Vein endothelial cell (primary cell): Measurements from ENCODE around the gene FBP1. TPM values are rescaled to one million over a fixed set of nuclear protein-coding genes. Genes with fewer than 3 reads are reported as not detected.

ENCODE experiments used
- total RNA-seq: library from RNA; depleted of rRNA; stranded (reverse); fragments of >200 nt; gene quantifications from 2 replicates; pipeline ENCODE4 v1.2.3, GENCODE V29; 2012

Gene FBP1
- 3.2 and 3.3 TPM in 2 replicates for total RNA-seq

GRCh38 chr9:94639061-94639998, at the start of gene FBP1:
FBP1 (minus strand) TSS chr9:94639518; CDS start chr9:94639310, 208 bp downstream.

GRCh38 chr9:94593459-94594345, 45.6 kb downstream of the FBP1 start, which contains the start of gene FBP2:
FBP2 (minus strand) TSS chr9:94593824; CDS start chr9:94593726, 98 bp downstream.

DNA sequence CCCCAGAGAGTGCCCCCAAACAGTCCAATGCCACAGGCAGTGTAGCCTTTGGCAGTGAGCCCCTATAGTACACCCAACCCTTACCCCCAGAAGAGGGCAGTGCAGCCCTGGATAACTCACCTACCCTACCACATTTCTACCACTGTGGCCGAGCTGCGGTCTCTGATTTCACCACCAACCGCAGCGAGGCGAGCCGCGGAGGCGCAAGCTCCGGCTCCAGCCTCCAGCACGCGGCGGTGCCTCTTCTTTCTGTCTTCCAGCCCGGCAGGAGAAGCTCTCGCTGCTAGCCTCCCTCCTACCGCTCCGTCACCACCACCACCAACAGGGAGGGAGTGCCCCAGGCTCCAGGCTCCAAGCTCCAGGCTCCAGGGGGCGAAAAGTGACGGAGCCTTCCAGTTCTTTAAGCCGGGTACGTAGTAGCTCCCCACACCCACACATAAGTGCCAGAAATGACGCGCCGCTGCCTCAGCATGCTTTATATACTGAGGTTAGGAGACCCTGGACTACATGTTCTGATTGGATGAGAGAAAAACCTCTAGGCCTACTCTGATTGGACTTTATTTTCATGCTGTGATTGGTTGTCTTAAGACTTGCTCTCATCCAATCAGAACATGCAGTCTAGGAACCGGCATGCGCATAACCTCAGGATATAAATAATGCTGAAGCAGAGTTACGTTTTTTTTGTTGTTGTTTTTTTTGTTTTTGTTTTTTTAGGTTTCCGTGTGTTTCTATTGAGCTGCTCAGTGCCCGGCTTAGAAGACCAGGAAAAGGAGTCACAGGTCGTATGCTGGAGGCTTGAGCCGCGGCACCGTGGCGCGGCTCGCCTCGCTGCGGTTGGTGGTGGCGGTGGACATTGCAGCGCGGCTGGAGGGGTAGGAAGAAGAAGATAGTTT, 84.6 kb downstream of the FBP1 start, which contains the start of gene PCAT7:
TSS of gene PCAT7 (plus strand) at position 645 of the 893 bp plus-strand sequence.

Other genes with a start within 250 kb of the FBP1 start
- not detected in 2 replicates for gene PCAT7, start 84.4 kb downstream of the FBP1 start, total RNA-seq
- not detected in 2 replicates for gene FBP2, start 45.7 kb downstream of the FBP1 start, total RNA-seq
- 28.6 and 32.0 TPM in 2 replicates for gene AOPEP, start 87.2 kb upstream of the FBP1 start, total RNA-seq